Adrenal gland (tissue), 5 donors: ENCODE results near the gene BCL11A.

Experiments
- POLR2A ChIP-seq, 2 donors: fragments of 450-650 bp; IDR thresholded peaks; one replicate each; pipeline ENCODE4 v1.6.1; 2017; ENCODE audit warnings: antibody characterized with exemption in 2 of 2, mild to moderate bottlenecking in 2 of 2, moderate library complexity in 1 of 2
- TF ChIP-seq, protein P1 (sequence below), 6 experiments: fragments of 450-650 bp in 4 of 6; fragments of 200-600 bp in 2 of 6; sonication (generic) in 1 of 6; IDR thresholded peaks; 1 replicate in 5 of 6; 2 replicates in 1 of 6; pipeline versions ENCODE4 v1.5.1 to v1.8.0; 2016 to 2021; ENCODE audit warnings: antibody characterized with exemption in 6 of 6, mild to moderate bottlenecking in 2 of 6, moderate library complexity in 1 of 6
- donor health status: DM: no; HTN: no; CAD: no.

DNA sequence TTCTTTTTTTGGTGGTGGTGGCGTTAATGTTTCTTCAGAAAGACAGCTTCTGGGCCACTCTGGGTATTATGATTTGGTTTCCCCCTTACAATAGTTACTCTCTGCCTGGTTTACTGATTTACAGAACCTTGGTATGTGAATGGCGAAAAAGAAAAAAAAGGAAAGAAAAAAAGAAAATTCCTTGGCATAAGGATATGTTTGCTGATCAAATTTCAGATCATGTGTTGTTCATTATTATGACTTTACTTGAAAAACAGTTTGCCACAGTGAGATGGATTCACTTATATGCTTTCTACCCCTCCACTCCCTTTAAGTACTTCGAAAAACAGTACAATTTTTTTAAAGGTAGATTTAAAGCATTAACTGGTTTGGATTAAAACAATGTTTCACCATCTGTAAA is 21.0 kb downstream of the BCL11A start:
- TF ChIP-seq, protein P1, sequence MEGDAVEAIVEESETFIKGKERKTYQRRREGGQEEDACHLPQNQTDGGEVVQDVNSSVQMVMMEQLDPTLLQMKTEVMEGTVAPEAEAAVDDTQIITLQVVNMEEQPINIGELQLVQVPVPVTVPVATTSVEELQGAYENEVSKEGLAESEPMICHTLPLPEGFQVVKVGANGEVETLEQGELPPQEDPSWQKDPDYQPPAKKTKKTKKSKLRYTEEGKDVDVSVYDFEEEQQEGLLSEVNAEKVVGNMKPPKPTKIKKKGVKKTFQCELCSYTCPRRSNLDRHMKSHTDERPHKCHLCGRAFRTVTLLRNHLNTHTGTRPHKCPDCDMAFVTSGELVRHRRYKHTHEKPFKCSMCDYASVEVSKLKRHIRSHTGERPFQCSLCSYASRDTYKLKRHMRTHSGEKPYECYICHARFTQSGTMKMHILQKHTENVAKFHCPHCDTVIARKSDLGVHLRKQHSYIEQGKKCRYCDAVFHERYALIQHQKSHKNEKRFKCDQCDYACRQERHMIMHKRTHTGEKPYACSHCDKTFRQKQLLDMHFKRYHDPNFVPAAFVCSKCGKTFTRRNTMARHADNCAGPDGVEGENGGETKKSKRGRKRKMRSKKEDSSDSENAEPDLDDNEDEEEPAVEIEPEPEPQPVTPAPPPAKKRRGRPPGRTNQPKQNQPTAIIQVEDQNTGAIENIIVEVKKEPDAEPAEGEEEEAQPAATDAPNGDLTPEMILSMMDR (IDR thresholded peaks at IDR 0.05), result no peak
- no peak for TF ChIP-seq POLR2A (IDR thresholded peaks at IDR 0.05)
